DMS 273 (cell line): Measurements from ENCODE around the gene ST6GAL1.
A peak's percentile ranks its signal among the peaks of the same experiment; 100 is the strongest.
"Not testable (repeated sequence)": the region's sequence is repeated elsewhere in the genome, so short reads cannot be mapped to it uniquely, and the experiment has no call there.

Source experiments
- DNase-seq: peaks from one replicate; lab custom pipeline; 2025; ENCODE audit not compliant: unreplicated experiment; lab: John Stamatoyannopoulos, UW

ST6GAL1 gene

DNA sequence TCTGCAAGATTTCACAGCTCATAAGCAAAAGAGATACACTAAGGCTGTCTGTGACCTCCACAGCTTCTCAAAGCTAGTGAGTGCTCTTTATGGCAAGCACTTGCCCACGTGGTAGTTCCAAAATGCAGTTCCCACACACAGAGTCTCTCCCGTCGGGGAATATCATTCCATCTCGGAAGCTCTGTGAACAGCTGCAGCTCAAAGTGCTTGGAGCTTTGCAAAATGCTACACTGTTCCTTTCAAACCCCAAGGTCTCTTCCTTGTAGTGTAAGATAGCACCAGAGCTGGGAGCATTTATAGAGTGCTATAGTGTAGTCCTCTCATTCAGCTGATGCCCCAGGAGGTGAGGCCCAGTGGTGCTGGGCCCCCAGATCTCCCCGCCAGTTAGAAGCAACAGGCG lies 36.1 kb downstream of the ST6GAL1 start:
- no peak for DNase-seq

- not testable (repeated sequence) for DNase-seq
These were observed 36.9 kb downstream of the ST6GAL1 start for GRCh38 chr3:186967236-186967635.

DNA sequence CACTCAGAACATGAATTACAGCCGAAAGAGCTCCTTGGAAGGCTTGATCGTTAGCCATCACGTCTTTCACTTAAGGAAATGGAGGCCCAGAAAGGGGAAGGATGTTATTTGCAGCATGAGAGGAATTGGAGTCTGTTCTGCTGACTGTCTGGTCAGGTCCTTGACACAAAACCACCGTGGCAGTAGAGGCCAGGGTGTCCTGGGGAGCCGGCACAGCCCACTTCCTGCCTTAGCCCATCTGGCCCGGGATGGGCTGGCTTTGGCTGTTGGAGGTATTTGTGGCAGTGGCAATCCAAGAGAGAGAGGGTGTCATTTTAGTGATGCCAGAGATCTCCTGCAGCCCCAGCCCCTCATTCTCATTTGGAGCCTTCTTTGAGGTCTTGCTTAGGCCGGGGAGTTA lies 37.4 kb downstream of the ST6GAL1 start:
- DNase-seq, result no peak

DNA sequence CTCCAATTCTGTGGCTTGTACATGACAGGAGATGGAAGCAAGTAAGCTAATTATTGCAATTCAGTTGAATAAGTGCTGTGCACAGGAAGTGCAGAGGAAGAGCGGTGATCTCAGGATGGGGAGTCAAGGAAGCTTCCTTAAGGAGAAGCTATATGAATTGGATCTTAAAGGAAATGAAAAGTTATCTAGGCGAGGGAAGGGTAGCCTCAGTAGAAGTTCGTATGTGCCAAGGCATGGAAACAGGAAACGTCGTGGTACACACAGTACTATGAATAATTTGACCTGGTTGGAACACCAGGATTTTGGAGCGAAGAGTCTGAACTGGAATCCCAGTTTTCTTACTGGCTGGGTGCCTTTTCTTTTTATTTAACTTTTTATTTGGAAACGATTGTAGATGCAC lies 39.3 kb downstream of the ST6GAL1 start:
- DNase-seq, result no peak

- not testable (repeated sequence) for DNase-seq
These were observed 40.8 kb downstream of the ST6GAL1 start for GRCh38 chr3:186971106-186971505.

DNA sequence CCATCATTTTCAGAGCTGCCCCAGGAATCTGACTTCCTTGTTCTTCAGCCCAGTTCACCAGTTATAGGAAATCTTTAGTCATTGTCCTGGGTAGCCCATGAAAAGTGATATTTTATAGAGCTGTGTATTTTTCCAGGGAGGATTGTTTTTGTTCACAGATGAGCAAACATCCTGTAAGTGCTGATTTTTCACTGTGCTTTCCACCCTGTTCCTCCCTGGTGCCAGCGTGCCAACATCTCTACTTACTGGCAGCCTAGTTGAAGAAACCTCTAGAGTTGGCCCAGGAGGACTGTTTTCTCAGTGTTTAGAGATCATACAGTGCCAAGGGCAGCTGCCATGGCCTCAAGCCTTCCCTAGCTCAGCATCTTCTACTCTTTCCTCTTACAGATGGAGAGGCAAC lies 41.3 kb downstream of the ST6GAL1 start:
- DNase-seq, result no peak

GRCh38 chr3:186973702-186974101 lies 43.4 kb downstream of the ST6GAL1 start:
- no peak for DNase-seq

DNA sequence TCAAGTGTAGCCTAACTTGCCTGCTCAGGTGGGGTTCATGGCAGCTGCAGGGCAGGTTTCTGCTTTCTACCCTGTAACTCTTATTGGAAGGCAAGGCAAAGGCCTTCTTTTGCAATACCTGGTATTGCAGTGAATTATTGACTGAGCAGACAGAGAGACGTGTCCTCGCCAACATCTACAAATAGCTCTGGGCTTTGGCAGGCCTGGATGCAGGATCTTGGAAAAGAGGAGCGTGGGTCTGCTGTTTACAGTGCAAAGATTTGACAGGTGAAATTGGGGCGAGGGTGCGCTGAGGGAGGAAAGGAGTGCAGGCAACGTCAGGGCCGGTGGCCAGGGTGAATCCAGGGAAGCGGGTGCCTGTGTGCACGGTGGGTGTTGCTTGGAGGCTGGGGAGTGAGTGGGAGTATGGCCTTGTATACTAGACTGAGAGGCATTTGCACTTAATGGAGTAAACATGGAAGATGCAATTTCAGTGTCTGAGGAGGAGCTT lies 44.5 kb downstream of the ST6GAL1 start:
- DNase-seq, result no peak

GRCh38 chr3:186975726-186976125 lies 45.4 kb downstream of the ST6GAL1 start:
- DNase-seq, result no peak

DNA sequence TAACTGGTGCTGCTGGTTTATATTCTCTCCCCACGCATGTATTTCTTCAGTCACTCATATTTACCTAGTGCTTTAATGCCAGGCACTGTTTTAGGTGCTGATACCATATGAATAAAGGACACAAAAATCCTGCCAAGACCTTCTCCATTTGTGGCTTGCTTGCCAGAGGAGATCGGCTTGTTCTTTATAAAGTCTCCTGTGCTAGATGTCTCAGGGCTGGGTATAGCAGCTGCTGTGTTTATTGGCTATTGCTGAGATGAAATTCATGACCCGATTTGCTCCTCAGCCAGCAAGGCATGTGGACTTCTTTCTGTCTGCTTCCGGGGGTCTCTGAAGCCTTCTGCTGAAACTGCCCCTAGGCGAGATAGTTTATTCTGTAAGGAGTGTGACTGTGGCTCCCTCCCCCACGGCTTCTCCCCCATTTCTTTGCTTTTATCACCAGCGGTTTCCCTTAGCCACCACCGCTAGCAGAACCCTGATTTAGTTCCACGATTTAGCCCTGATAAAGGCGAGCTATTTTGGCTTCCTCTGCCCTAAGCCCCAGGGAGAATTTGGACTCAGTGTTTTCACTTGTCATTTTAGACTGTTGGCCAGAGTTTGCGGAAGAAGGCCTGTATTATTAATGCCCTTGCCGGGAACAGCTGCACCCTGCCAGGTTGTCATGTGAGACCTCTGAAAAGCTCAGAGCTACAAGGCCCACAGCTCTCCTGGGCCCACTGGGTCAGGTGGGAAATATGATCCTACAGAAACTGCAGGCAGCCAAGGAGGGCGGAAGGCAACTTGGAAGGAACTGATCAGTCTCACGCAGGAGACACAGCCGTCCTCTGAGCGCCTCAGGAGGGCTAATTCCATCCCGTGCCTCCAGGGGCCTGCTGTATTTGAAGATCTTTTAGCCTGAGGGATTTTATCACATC lies 46.8 kb downstream of the ST6GAL1 start:
- peak; percentile 96 for DNase-seq

GRCh38 chr3:186978712-186979111 lies 48.4 kb downstream of the ST6GAL1 start:
- no peak for DNase-seq

DNA sequence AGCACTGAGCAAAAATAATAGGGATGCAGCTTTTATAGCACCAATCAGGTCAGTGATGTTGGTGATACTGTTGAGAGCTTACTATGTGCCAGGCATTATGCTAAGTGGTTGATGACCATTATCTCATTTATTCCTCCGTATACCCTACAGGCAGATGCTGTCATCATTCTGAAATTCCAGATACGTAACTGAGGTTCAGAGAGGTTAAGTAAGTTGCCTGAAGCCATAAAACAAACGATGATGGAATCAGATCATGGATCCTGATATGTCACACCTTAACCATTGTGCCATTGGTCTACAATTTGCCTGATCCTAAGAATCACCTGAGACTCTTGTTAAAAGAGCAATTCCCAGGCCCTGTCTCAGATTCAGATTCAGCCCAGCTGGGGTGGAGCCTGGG lies 49.5 kb downstream of the ST6GAL1 start:
- DNase-seq, result no peak

- DNase-seq, result no peak
These were observed 50.7 kb downstream of the ST6GAL1 start for GRCh38 chr3:186980989-186981388.

DNA sequence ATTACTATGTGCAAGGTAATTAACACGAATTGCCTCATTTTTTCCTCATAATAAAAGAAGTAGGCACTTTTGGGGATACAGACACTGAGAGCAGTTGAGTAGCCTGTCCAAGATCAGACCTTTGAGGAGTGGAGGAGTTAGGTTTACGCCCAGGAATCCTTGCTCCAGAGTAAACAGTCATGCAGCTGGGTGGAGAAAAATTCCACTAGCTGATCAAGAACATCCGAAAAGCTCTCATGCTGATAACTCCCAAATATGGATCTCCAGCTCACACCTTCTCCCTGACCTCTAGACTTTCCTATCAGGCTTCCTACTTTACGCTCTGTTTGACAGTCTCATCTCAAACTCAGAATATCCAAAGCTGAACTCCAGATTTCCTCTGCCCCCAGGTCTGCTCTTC lies 53.3 kb downstream of the ST6GAL1 start:
- DNase-seq, result no peak

- DNase-seq, result no peak
These were observed 53.7 kb downstream of the ST6GAL1 start for GRCh38 chr3:186984064-186984463.

- no peak for DNase-seq
These were observed 55.5 kb downstream of the ST6GAL1 start for GRCh38 chr3:186985661-186986364.

DNA sequence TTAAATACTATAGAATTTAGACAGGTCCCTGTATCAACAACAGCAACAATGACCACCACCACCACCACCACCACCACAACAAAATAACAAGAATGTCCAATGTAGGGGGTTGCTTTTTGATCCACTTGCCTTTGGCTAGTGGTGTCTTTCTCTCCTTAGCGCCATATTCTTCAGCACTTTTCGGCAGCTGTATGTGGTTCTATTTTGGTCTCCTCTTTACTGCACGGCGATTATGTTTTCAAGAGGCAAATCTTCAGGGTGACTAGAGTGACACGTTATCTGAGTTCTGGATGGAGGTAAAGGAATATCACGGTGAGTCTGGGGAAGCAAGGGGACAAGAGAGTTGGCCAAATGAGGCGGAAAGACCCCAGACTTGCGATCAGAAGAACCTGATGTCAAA lies 56.1 kb downstream of the ST6GAL1 start:
- DNase-seq, result no peak

DNA sequence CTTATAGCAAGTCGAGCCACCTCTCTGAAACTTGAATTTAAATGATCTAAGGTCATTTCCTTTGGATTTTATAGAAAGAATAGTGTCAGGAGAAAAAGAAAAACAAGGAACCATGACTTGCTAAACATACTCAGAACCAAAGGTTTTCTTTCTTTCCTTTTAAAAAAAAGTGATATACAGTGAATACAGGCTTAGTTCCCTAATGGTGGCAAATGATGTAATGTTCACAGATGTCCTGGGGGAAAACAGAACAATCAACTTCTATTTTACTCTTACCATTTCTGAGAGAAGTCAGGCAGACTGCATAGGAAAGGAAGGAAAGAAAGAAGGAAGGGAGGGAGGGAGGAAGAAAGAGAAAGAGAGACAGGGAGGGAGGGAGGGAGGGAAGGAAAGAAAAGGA lies 56.5 kb downstream of the ST6GAL1 start:
- DNase-seq, result no peak

GRCh38 chr3:186988806-186989205 lies 58.5 kb downstream of the ST6GAL1 start:
- no peak for DNase-seq

DNA sequence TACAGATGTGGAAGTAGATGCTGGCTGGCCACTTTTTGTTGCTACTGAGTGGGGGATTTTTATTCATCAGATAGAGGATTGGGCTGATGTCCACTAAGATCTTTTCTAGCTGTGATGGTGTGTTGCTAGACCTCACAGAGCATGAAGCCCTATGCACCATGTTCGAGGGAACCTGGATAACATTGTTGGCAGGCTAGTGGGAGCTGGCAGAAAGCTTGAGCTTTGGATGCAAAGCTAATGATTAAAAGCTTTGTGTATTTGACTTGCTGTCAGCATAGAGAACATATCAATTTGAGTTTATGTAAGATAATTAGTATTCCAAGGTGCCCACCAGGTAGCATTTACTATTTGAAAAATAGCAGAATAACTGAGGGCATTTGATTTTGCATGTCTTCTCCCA lies 59.1 kb downstream of the ST6GAL1 start:
- DNase-seq, result no peak

DNA sequence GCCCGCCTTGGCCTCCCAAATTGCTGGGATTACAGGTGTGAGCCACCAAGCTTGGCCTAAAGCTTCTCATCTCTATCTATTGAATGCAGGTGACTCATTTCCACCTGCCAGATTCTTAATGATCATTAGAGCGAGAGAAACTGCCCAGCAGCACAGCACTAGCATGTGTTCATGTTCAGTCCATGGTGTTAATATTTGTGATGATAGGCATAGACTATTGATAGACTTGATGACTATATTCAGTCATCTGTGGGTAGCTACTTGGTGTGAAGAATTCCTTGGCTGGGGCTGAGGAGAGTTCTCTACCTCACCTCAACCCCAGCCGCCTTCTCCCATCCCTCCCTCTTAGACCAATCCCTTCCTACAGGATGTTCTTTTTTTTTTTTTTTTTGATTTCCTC lies 60.0 kb downstream of the ST6GAL1 start:
- DNase-seq, result no peak

DNA sequence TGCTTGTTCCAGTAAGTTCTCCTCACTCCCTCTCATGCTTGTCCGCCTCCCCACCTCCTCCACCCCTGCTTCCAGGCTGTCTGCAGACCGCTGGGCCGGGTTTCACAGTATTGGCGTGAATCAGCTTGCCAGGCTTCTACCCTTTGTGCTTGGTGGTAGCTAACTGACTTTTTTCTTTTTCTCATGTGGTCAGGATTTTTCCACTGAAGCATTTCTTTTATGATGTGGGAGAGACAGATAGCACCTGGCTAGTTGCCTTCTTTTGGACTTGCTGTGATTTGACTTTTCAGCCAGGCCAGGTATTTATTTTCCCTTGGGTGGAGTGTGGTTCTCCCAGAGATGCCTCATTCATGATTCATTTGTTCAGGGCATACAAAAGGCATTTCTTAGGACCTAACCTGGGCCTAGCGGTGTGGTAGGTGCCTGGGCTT lies 60.6 kb downstream of the ST6GAL1 start:
- DNase-seq, result no peak
